ENCODE data around the gene PTPA. TPM values are rescaled to one million over a fixed set of nuclear protein-coding genes. Genes with fewer than 3 reads are reported as not detected.
A peak's percentile ranks its signal among the peaks of the same experiment; 100 is the strongest.

The PTPA gene
- total and polyA plus RNA-seq, 9 of the 15 experiments (the other 6 are each of a cell fraction or from before 2014, with no cell fraction given), result 1.7 to 121 (median 72.6) TPM

GRCh38 chr9:129176701-129177442, 65.7 kb downstream of the PTPA start:
- ChIA-PET CTCF (ENCODE audit: low intra/inter-chr PET ratio) (interaction anchor here (1.1 kb wide), 1 partner anchor 465 kb away, joined by 3 read pairs; the partner anchor contains the start of gene ASB6), POLR2A (interaction anchor here (0.6 to 2.2 kb wide), 7 partner anchors 8 to 419 kb away, joined by 3 to 14 read pairs (median 8); no protein-coding TSS in a partner anchor)
- peaks cover 16 to 60% of the 10 kb centered on the region in 2 experiments; a peak in 4 of 5 replicates for H3K4me1 ChIP-seq (replicated peaks in 1 of 2; ENCODE audit: control insufficient read depth in 2 of 2, insufficient read depth in 2 of 2, low read length in 2 of 2)
- H3K27me3 ChIP-seq (ENCODE audit: control insufficient read depth in 2 of 2, insufficient read depth in 2 of 2, low read length in 2 of 2), result peaks cover 8 to 18% of the 10 kb centered on the region in 2 experiments; a peak in 4 of 5 replicates
- H3K9me3 ChIP-seq (replicated peaks; ENCODE audit: control insufficient read depth, insufficient read depth, low read depth, low read length), result no peaks in the 10 kb centered on the region
- H3K4me2 ChIP-seq (ENCODE audit: insufficient read depth, low read length), result peak overlapping the region; percentile 81
- H3K9me1 ChIP-seq (ENCODE audit: control insufficient read depth, insufficient read depth, low read length), result no peaks in the 10 kb centered on the region
- DNase-seq (ENCODE audit: extremely low read depth in 1 of 4, low spot score in 3 of 4), result peak in 1 of 4 experiments; percentile 51
- no peaks in the 10 kb centered on the region for H4K20me1 ChIP-seq (replicated peaks; ENCODE audit: control insufficient read depth, insufficient read depth, low read length)
- peaks cover 6% of the 10 kb centered on the region; the same call in 2 of the 3 replicates for H3K79me2 ChIP-seq (ENCODE audit: control insufficient read depth, insufficient read depth, low read length)
- intact Hi-C loops (cut with micrococcal nuclease), result loop anchor here (5.0 to 10.0 kb wide), 3 partner anchors 80 to 228 kb away; no protein-coding TSS in a partner anchor
- no peaks in the 10 kb centered on the region for H3K36me3 ChIP-seq (ENCODE audit: control insufficient read depth, insufficient read depth, low read length)
- ATAC-seq, result no peak
- in situ Hi-C loops (cut with MboI), result loop anchor here (10.0 kb wide), 2 partner anchors 238 to 308 kb away; no protein-coding TSS in a partner anchor
- H3K27ac ChIP-seq (ENCODE audit: extremely low read depth, low read depth, low read length), result peak overlapping the region; percentile 49; the same call in 1 of the 3 replicates
- H3K9ac ChIP-seq (ENCODE audit: insufficient read depth in 1 of 2, low read depth in 2 of 2, low read length in 2 of 2), result peak overlapping the region; percentile 59 to 88; a peak in 3 of 4 replicates
- H2AFZ ChIP-seq (ENCODE audit: low read depth, low read length), result peak overlapping the region; percentile 56
- TSS peak; percentile 87 for BruUV-seq (replicated peaks)
- FAIRE-seq, result no peak
- WGBS (ENCODE audit: insufficient coverage, low coverage, missing lambda C conversion rate), result under 1% methylated on average over 43 of the region's 80 CpGs
- peak overlapping the region; percentile 49 for H3K4me3 ChIP-seq
- TF ChIP-seq HNRNPH1 (optimal IDR thresholded peaks at IDR 0.05; ENCODE audit: low read depth, low read length) (no peak), HDAC2 (IDR thresholded peaks at IDR 0.05) (peak; percentile 34; the same call in 1 of the 2 replicates), STAG1 (CRISPR knock-in tag; IDR thresholded peaks at IDR 0.05; ENCODE audit: borderline replicate concordance) (no peak), MAZ (CRISPR knock-in tag; conservative IDR thresholded peaks at IDR 0.05 in 1 of 2, IDR thresholded peaks at IDR 0.05 in 1 of 2) (0 out of 4 replicates have a peak, but pooled peaks of 1 of the 2 experiments have one; percentile 22), RBM22 (IDR thresholded peaks at IDR 0.05; ENCODE audit: low read depth, low read length, poor library complexity, severe bottlenecking) (no peak), XRCC4 (IDR thresholded peaks at IDR 0.05; ENCODE audit: extremely low read depth, insufficient read depth, insufficient read length) (no peak), FIP1L1 (IDR thresholded peaks at IDR 0.05; ENCODE audit: low read depth, low read length, poor library complexity, severe bottlenecking) (peak; percentile 12), ZNF253 (CRISPR knock-in tag; conservative IDR thresholded peaks at IDR 0.05) (no peak), ATF4 (CRISPR knock-in tag; IDR thresholded peaks at IDR 0.05) (no peak), ZBTB12 (CRISPR knock-in tag; IDR thresholded peaks at IDR 0.05) (no peak), CCNT2 (IDR thresholded peaks at IDR 0.05; ENCODE audit: borderline replicate concordance, extremely low read depth, insufficient read length, low read depth, low read length) (peak; percentile 23), ZNF57 (CRISPR knock-in tag; IDR thresholded peaks at IDR 0.05) (no peak), ZBTB11 (CRISPR knock-in tag; IDR thresholded peaks at IDR 0.05) (0 out of 6 replicates have a peak, but pooled peaks of 1 of the 3 experiments have one; percentile 21)
